GF-D8 (cell line): ENCODE results near the gene XPC.

ENCODE experiments used
- DNase-seq: peaks from one replicate; lab custom pipeline; 2025; lab: John Stamatoyannopoulos, UW

Gene XPC

DNA sequence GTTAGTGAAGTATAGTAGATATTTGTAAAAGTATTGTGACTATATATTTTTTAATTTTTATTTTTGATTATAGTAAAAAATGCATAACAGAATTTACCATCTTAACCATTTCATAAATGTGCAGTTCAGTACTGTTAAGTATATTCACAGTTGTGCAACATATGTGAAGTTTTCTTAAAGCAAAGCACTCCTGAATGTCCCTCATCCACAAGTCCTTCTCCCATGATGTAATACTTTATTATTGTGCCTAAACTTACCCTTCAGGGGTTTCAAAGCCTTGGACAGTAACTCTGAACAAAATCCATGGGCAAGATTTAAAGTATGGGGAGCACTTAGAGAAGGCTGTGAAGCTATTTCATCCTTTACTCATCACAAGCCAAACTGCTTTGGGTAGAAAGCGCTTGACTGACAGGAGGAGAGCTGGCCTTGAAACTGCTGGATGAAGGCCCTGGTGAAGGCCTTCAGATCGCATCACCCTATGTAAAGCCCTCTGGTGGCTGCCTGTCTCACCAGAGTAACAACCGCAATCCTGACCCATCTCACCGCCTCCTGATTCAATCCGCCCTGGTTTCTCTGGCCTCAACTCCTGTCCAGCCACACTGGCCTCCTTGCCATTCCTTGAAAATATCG lies 28.3 kb upstream of the XPC start:
- no peak for DNase-seq

DNA sequence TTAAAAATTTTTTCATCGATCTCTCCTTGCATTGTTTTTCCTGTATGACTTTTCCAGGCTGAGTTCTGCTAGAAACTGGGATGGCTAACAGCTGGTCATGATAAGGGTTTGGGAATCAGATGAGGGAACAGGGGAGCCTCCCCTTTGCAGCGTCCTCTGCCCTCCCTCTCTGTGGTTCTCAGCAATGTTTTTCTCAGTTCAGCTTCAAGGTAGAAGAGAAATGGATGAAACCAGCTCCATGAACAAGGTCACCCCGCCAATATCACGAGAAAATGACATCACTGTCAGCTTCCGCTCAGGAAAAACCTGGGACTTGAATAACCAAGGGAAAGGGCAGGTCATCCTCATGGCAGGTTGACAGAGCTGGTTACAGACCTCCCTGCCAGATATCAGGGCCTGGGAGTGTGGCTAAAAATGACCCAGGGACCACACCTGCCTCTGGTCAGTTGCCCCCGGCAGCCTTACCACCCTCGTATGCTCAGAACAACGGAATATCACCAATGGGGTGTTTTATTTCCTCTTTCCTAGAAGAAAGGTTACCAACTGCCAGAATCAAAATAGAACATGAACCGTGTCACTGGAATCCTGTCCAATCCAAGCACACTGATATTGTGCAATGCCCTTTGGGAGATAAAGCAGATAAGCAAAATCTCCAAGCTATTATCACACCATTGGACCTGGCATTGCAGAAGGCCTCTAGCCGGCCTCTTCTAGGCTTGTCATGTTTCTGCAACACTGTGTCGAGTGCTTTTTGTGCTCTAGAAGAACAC lies 26.3 kb upstream of the XPC start:
- DNase-seq, result peak; percentile 93

GRCh38 chr3:14203521-14204079 lies 25.2 kb upstream of the XPC start:
- DNase-seq, result peak; percentile 60

GRCh38 chr3:14202874-14203520 lies 24.6 kb upstream of the XPC start:
- DNase-seq, result no peak

GRCh38 chr3:14201940-14202684 lies 23.7 kb upstream of the XPC start:
- DNase-seq, result no peak

- DNase-seq, result no peak
These were observed 22.4 kb upstream of the XPC start for GRCh38 chr3:14200841-14201240.

GRCh38 chr3:14200276-14200675 lies 21.9 kb upstream of the XPC start:
- no peak for DNase-seq

- no peak for DNase-seq
These were observed 21.2 kb upstream of the XPC start for GRCh38 chr3:14199641-14200040.

DNA sequence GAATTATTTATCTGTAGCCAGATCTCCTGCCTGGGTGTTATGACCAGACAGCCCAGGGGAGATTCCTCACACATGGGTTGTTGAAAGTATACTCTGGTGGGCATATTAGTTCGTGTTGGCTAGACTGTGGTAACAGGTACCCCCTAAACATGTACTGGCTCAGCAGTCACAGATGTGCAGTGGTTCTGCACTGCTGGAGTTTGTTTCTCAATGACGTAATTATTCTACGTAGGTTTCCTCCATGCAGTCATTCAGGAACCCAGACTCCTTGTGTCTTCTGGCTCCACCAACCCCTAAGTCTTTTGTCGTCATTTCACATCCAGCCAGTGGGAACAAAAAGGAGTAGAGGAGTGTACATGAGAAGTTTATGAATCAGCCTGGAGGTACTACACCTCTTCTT lies 16.5 kb upstream of the XPC start:
- DNase-seq, result no peak

DNA sequence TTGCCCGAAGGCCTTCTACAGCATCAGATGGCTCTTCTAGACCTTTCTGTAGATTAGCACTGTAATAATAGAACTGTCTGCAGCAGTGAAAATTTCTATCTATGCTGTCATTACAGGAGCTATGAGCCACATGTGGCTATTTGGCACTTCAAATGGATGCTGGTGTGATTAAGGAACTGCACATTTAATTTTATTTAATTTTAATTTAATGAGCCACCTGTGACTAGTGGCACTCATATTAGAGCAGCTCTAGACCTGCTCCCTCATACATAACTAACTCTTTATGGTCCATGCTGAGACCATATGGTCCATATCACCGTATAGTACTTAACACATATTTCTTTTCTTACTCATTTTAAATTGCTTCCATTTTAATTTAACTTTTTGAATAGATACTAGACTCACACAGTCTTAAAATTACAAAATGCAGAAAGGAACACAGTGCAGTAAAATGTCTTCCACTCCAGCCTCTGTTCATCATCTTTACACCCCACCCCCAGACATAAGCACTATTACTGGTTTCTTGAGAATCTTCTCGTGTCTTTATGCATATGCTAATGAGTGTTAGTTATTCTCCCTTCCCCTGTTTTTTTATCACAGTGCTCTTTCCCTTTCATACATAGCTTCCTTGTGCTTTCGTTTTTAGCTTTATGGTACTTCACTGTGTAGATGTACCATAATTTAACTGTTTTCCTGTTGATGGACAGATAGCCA lies 9.8 kb upstream of the XPC start:
- no peak for DNase-seq

DNA sequence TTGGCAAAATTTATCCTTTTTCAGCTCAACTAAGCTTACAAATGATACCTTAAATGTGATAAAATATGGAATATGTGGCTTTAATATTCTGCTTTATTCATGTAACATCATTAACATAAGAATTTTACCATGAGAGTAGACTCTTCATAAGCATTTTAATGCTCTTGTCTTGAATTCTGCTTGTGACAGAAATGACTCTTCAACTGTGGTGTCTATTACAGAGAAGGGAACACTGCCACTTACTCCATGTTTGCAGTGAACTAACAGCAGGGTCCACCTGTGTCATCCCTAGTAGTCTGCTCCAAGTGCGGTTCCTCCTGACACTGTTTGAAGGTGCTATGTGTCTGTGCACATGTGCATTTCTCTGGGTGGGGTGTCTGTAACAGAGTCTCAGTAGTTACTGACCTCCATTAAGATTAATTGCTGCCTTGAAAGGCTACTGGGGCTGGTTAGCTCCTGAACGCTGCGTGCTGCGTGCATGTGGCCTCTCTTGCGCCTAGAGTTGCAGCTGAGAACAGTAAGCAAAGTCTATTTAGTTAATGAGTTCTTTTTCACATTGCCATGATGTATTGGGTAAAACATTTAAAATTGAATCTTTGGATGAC lies 8.6 kb upstream of the XPC start:
- DNase-seq, result no peak

- DNase-seq, result no peak
These were observed 4.7 kb upstream of the XPC start for GRCh38 chr3:14183015-14183577.

DNA sequence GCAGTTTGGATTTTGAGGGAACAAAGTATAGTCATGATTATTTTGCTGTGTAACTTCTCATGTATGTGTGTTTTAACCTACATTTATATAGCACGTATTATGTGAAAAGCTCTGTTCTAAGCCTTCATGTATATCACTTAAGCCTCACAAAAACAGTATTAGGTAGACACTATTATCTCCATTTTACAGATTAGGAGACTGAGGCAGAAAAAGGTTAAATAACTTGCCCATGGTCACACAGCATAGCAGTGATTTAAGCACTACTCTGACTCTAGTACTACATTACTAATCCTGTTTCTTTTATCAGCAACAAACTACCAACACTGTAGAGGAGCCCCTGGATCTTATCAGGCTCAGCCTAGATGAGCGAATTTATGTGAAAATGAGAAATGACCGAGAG lies 2.9 kb upstream of the XPC start:
- DNase-seq, result no peak

- DNase-seq, result no peak
These were observed 1.4 kb upstream of the XPC start for GRCh38 chr3:14179795-14180194.

GRCh38 chr3:14179114-14179465 lies 689 bp upstream of the XPC start:
- DNase-seq, result no peak

DNA sequence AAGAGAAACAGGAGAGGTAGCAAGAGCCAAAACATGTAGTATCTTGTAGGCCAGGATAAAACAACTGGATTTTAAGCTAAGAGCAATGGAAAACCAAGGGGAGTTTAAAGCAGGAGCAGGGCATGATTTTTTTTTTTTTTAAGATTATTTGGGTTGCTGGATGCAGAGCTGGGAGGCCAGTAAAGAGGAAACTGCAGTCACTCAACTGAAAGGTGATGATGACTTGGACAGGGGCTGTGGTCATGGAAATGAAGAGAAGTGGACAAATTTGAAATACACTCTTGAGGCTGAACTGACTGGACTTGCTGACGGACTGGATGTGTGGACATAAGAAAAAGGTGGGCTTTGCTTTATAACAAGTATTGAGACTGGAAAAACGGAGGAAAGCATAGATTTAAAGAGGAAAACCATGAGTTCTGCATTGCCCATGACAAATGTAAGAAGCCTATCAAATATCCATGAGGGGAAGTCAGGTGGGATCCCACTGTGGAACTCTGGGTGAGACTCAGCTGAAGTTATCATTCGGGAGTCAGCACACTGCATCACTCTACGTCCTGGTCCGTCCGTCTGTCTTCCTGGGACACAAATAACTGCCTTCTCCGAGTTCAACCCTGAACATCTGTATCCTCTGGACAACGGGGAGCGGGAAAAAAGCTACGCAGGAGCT lies 688 bp downstream of the XPC start:
- no peak for DNase-seq

DNA sequence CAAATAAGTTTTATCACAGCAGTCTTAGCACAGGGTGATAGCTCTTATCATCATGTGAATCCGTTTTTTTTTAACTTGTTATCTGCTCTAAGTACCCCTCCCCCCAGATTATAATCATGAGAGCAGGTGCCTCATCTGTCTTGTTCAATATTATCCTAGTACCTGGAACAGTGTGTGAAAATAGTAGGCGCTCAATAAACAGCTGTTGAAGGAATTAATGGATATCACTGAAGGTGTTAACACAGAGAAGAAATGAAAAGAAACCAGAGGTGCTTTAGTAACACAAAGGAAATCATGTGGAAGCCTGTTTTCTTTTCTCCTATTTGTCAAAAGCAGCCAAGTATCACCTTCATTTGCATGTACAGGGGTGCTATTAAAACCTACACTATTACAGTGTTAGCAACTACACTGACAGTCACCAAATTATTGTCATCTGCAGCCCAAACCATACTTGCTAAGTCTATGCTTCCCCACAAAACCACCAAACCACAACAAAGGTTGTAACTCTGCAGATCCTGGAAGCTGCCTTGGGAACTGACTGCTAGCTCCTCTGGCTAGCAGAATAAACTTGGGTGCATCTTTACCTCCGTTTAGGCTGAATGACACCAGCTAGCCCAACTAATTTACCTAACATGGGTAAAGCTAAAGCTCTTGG lies 2.9 kb downstream of the XPC start:
- peak; percentile 58 for DNase-seq

- DNase-seq, result no peak
These were observed 3.9 kb downstream of the XPC start for GRCh38 chr3:14174483-14174882.

DNA sequence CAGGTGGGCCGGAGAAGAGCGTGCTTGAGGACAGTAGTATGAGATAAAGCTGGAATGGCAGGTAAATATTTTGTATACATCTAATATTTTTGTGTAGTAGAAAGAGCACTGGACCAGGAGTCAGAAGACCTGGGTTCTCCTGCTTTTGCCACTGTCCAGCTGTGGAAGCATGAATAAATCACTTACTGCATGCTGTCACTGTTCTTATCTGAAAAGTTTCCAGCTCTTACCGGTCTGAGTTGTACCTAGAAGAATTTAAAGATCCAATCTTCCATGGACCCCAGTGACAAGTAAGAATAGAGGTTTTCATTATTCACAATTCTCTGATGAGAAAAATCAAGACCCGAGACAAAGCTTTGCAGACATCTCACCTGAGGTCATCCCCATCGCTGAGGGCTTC lies 5.9 kb downstream of the XPC start:
- no peak for DNase-seq
